HG03442 (cell line): Measurements from ENCODE around the gene NEUROD6.

ENCODE experiments used
- ATAC-seq: cut with Tn5 transposase; IDR thresholded peaks from one replicate; pipeline ENCODE4 v1.9.1; 2021; ENCODE audit warnings: mild to moderate bottlenecking, moderate library complexity; ENCODE audit not compliant: unreplicated experiment

NEUROD6 gene

DNA sequence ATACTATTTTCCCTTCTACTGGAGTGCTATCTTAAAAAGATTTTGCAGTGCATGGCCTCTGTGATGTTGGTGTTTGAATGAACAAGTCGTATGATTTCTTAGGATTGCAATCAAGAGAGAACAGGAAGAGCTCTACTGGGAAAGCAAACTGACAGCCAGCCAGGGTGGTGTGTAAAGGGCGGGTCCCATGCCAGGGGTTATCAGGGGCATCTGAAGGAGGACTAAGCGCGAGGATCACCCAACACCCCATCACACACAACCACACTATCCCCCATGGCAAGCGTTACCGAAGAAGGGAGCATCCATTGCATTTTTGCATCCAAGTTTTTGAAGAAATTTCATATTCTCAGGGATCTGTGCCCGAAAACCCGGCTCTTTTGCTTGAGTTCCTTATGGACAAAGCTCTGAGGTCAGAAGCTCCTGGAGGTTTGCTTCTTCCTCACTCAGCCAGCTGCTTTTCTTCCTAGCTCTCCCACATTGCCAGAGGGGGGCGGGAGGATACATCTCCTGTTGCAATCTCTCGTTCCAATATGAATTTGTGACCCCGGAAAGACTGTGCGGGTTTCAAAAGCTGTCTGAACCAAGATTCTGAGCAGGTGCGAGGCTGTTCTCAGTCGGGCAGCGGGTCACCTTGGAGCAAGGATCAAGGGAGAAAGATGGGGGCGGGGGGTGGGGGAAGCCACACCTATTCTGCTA, 5.2 kb downstream of the NEUROD6 start:
- no peak for ATAC-seq

- ATAC-seq: no peak
These were observed 7.2 kb downstream of the NEUROD6 start for GRCh38 chr7:31333291-31333690.

- ATAC-seq: no peak
These were observed 13.5 kb downstream of the NEUROD6 start for GRCh38 chr7:31327071-31327470.

- no peak for ATAC-seq
These were observed 14.1 kb downstream of the NEUROD6 start for GRCh38 chr7:31326416-31326815.

DNA sequence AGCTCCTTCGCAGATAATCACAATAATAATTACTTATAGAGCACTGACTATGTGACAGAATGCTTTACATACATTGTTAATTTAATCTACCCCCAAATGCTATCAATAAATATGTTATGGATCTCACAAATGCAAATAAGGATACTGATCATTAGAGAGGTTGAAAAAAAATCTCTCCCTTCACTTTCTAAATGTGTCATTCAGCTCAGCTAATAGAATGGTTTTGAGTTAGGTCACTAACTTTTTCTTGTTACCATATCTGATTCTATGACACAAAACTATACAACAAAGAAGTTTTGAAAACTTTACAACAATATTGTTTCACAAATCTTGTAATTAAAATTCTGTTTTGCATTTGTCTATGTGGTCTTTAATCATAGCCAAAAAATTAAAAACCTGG, 17.4 kb downstream of the NEUROD6 start:
- no peak for ATAC-seq

DNA sequence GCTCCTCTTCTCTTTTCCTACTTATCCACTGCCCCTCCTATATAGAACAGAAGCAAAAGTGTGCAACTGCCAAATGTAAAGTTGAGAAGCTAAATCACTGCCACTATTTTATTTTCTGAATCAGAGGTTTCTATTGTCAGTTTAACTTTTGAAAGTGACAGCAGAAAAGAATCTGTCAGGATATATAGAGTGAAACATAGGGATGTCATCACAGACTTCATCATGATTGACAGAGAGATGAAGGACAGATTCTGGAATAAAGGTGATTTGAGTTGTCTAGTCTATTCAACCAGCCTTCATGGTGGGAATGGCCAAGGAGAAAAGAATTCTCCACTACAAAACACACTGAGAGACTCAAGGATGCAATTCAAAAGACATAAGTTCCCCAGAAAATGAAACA, 19.9 kb downstream of the NEUROD6 start:
- ATAC-seq: no peak

DNA sequence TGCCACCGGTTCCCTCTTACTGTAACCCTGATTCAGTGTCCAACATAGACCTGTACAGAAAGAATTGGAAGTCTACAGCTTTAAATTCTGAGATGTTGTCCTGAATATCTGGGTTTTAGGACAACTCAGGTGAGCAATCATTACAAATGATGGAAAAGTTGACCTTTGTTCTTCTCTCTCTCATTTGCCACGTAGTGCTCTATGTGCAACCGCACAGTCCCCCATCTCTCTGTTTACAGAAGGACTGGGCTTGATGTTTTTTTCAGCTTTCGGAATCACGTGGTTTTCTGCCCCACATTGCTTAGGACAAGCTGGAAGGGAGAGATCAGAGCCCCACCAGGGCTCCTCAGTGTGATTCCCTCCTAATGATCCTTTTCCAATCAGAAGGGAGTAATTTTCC, 22.2 kb downstream of the NEUROD6 start:
- no peak for ATAC-seq

DNA sequence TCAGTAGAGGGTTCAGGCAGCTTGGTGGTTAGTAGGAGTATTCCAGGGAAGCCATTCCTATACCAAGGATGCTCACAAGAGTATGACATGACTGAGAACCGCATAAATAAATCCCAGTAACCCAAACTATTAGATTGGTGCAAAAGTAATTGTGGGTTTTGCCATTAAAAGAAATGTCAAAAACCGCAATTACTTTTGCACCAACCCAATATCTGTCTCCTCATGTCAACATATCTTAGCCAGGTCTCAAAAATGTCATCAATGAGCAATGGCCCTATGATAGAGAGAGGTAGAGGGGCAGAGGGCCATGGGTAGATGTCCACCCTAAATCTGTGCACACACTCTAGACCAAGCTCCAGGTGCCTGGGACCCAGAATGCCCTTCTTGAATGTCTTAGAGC, 23.6 kb downstream of the NEUROD6 start:
- no peak for ATAC-seq

DNA sequence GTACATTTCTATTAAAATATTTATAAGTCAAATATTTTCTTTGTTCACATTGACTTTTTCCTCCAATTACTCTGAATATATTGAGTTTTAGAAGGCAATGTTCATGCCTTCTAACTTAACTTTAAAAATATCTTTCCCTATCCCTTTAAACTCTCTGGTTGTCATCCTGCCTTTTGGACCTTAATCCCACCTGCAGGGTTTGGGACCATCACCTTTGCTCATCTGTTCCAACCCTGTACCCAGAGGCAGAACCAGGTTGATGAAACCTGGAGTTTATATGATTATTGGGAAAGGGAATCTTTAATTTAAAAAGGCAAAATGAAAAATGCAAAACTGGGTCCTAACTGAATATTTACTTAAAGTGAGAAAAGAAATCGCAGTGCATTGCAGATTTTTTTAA, 24.8 kb downstream of the NEUROD6 start:
- ATAC-seq: no peak

DNA sequence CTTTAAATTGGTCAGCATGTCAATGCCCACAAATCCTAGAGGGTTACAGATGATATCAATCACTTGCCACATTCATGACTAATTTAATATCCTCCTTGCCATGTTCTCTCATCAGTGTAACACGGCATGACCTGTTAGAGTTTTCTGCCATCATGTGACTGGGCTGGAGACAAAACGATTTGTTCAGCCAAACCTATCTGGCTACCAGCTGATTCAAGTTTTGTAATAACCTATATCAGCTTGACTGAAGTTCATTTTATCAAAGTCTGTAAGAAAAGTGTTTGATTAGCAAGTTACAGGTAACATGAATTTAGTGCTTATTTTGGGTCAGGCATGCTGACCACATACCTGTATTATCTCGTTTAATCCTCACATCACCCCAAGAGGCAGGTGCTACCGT, 25.7 kb downstream of the NEUROD6 start:
- no peak for ATAC-seq

- no peak for ATAC-seq
These were observed 27.6 kb downstream of the NEUROD6 start for GRCh38 chr7:31312889-31313288.

DNA sequence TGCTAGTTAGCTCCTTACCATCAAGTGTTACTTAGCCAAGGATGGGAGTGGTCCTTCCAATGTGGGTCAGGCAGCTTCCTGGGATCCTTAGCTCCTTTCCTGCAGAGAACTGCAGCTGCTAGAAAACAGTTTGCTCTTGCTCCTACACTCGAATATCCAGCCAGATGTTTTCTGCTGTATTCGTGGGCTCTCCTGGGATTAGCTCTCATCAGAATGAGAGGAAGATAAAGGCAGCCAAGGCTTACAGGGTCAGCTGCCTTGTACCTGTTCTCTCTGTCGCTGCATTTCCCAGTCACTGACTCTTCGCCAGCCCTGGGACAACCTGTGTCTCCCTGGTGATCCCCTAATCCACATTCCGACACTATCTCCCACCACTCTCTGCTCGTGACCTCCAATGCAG, 29.0 kb downstream of the NEUROD6 start:
- no peak for ATAC-seq

GRCh38 chr7:31310321-31310935, 30.1 kb downstream of the NEUROD6 start:
- no peak for ATAC-seq

GRCh38 chr7:31309407-31309806, 31.1 kb downstream of the NEUROD6 start:
- no peak for ATAC-seq

DNA sequence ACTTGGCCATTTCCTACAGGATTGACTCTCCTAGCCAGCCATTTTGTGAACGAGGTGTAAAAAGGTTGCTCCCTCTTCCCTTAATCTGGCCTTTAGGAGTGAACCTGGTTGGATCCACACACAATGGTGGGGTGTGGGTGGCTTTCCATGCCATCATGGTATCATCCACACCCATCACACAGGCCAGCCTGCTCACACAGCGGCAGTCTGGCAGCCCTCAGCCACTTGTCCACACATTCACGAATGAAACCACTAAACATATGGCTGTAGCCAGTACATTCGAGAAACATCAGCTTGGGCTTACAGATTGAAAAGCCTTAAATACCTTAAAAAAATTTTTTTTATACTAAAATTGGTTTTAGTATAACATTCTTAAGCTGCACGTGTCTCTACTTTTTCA, 31.9 kb downstream of the NEUROD6 start:
- ATAC-seq: no peak

DNA sequence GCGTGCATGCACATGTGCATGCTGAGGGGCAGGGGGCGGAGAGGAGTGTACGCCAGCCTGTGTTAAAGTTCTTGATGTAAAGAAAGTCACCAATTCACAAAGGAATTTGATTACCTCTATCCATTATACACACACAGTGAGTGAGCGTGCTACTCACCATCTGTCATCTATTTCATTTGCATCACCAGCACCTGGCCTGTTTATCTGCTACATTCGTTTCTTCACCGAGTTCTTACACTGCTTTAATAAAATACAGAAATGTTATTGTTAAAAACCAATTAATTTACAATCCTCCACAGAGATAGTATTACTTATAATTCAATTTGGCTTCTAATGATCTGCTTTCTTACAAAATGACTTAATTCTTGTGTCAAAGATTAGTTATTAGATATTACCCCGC, 32.6 kb downstream of the NEUROD6 start:
- no peak for ATAC-seq

GRCh38 chr7:31305260-31305659, 35.3 kb downstream of the NEUROD6 start:
- no peak for ATAC-seq

DNA sequence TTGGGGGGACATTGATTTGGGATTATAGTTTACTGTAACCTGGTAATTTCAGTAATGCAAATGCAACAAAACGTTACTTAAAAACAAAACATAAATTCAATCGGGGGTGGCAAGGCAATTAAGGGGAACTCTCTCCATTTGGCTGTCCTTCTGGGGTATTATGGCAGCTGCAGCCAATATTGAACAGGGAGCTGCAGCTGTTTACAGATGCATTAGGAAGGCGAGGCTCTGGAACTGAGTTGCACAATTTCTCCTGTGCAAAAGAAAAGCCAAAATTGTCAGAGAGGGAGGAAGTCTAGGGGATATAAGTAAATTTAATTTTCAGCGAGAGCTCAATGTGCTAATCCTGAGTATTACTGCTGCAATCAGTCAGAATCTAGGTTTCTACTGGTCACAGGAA, 36.1 kb downstream of the NEUROD6 start:
- ATAC-seq: no peak

GRCh38 chr7:31302356-31302755, 38.2 kb downstream of the NEUROD6 start:
- ATAC-seq: no peak

DNA sequence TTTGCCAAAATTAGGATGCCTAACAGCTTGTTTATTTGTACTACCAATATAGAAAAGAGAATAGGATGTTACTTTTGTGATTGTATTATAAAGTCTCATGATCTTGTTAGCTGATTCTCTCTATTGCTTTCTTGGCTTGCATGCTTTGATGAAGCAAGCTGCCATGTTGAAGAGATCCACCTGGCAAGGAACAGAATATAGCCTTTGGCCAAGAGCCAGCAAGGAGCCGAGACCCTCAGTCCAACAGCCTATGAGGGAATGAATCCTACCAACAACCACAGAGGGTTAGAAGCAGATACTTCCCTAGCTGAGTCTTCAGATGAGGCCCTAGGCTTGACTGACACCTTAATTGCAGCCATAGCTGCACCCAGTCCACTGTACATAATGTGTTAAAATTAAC, 41.2 kb downstream of the NEUROD6 start:
- no peak for ATAC-seq

- no peak for ATAC-seq
These were observed 49.9 kb downstream of the NEUROD6 start for GRCh38 chr7:31290601-31291000.
